AG04449 (cell line): ENCODE results near the gene ETS1.

Experiments used
- CTCF ChIA-PET: fragments of 350-600 bp; formaldehyde crosslinking; extraction: SDS; loops from one replicate; lab custom pipeline; 2021; ENCODE audit warnings: antibody characterized with exemption; lab: Yijun Ruan, JAX
- POLR2A ChIA-PET: fragments of 400-600, 350-600 bp; formaldehyde crosslinking; extraction: SDS; loops from one replicate; lab custom pipeline; 2020; ENCODE audit warnings: antibody characterized with exemption, inconsistent platforms; lab: Yijun Ruan, JAX
- DNase-seq: peaks from one replicate; pipeline ENCODE4 v3.0.0-alpha.2; 2010; ENCODE audit warnings: low read depth, low spot score
- H3K4me3 ChIP-seq: 2 replicates; pipeline ENCODE4 v1.5.1; 2011; ENCODE audit warnings: low read depth, mild to moderate bottlenecking, control low read depth, low read length
- CTCF ChIP-seq: IDR thresholded peaks from one replicate; pipeline ENCODE4 v1.5.1; 2011; ENCODE audit warnings: mild to moderate bottlenecking, moderate library complexity, low read length, control low read depth, inconsistent platforms; ENCODE audit not compliant: insufficient read depth; ENCODE audit errors: missing control alignments

ETS1 gene

GRCh38 chr11:128477811-128478210, 109.5 kb downstream of the ETS1 start:
- no peak overlapping the region for H3K4me3 ChIP-seq
- ChIA-PET CTCF (interaction anchor here (1.5 kb wide), 1 partner anchor 154 kb away, joined by 5 read pairs; no protein-coding TSS in a partner anchor), POLR2A (no interaction called here)
- no peak for TF ChIP-seq CTCF
- no peak for DNase-seq

- H3K4me3 ChIP-seq: no peak overlapping the region
- ChIA-PET CTCF (interaction anchor here (0.6 to 1.5 kb wide), 4 partner anchors 154 to 335 kb away, joined by 3 to 5 read pairs (median 4); no protein-coding TSS in a partner anchor), POLR2A (no interaction called here)
- no peak for DNase-seq
- no peak for TF ChIP-seq CTCF
Measured at GRCh38 chr11:128477278-128477677, 110.1 kb downstream of the ETS1 start.

- POLR2A ChIA-PET: interaction anchor here (1.4 kb wide), 1 partner anchor 187 kb away, joined by 3 read pairs; no protein-coding TSS in a partner anchor
- no peak for DNase-seq
- CTCF ChIA-PET: interaction anchor here (0.6 to 1.5 kb wide), 5 partner anchors 9 to 336 kb away, joined by 3 to 5 read pairs (median 3); no protein-coding TSS in a partner anchor
- TF ChIP-seq CTCF: no peak
- H3K4me3 ChIP-seq: no peak overlapping the region
Measured at GRCh38 chr11:128476729-128477128, 110.6 kb downstream of the ETS1 start.

GRCh38 chr11:128476049-128476448, 111.3 kb downstream of the ETS1 start:
- H3K4me3 ChIP-seq: no peak overlapping the region
- POLR2A ChIA-PET: interaction anchor here (1.4 kb wide), 1 partner anchor 186 kb away, joined by 3 read pairs; no protein-coding TSS in a partner anchor
- CTCF ChIA-PET: interaction anchor here (1.3 to 11.7 kb wide), 4 partner anchors 8 to 185 kb away, joined by 3 to 96 read pairs (median 4); no protein-coding TSS in a partner anchor
- no peak for DNase-seq
- TF ChIP-seq CTCF: no peak

- TF ChIP-seq CTCF: no peak
- DNase-seq: no peak
- ChIA-PET CTCF (interaction anchor here (0.7 to 11.7 kb wide), 5 partner anchors 16 to 301 kb away, joined by 3 to 96 read pairs (median 6); no protein-coding TSS in a partner anchor), POLR2A (interaction anchor here (0.8 kb wide), 2 partner anchors 16 kb away, joined by 3 to 4 read pairs; no protein-coding TSS in a partner anchor)
- no peak overlapping the region for H3K4me3 ChIP-seq
Measured at GRCh38 chr11:128474036-128474874, 113.1 kb downstream of the ETS1 start.

- no peak for TF ChIP-seq CTCF
- no peak for DNase-seq
- H3K4me3 ChIP-seq: no peak overlapping the region
- CTCF ChIA-PET: interaction anchor here (1.4 to 11.7 kb wide), 5 partner anchors 15 to 301 kb away, joined by 3 to 96 read pairs (median 6); no protein-coding TSS in a partner anchor
- POLR2A ChIA-PET: interaction anchor here (0.8 kb wide), 1 partner anchor 16 kb away, joined by 4 read pairs; no protein-coding TSS in a partner anchor
Measured at GRCh38 chr11:128473636-128474035, 113.7 kb downstream of the ETS1 start.
